CD4-positive, alpha-beta T cell treated with Interleukin-6 for 4 hours (primary cell): ENCODE data around the gene GXYLT2.

ENCODE experiments used
- DNase-seq: peaks from one replicate; pipeline ENCODE4 v3.0.0-alpha.2; 2020; ENCODE audit warnings: mixed read lengths

GXYLT2 gene, protein sequence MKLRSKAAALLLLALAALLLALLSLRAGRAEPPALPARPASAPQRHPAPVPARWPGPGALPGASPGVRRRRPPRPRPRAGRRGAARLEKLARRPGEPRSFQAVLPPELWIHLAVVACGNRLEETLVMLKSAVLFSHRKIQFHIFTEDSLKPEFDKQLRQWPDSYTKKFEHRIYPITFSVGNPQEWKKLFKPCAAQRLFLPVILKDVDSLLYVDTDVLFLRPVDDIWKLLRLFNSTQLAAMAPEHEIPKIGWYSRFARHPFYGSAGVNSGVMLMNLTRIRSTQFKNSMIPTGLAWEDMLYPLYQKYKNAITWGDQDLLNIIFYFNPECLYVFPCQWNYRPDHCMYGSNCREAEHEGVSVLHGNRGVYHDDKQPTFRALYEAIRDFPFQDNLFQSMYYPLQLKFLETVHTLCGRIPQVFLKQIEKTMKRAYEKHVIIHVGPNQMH

DNA sequence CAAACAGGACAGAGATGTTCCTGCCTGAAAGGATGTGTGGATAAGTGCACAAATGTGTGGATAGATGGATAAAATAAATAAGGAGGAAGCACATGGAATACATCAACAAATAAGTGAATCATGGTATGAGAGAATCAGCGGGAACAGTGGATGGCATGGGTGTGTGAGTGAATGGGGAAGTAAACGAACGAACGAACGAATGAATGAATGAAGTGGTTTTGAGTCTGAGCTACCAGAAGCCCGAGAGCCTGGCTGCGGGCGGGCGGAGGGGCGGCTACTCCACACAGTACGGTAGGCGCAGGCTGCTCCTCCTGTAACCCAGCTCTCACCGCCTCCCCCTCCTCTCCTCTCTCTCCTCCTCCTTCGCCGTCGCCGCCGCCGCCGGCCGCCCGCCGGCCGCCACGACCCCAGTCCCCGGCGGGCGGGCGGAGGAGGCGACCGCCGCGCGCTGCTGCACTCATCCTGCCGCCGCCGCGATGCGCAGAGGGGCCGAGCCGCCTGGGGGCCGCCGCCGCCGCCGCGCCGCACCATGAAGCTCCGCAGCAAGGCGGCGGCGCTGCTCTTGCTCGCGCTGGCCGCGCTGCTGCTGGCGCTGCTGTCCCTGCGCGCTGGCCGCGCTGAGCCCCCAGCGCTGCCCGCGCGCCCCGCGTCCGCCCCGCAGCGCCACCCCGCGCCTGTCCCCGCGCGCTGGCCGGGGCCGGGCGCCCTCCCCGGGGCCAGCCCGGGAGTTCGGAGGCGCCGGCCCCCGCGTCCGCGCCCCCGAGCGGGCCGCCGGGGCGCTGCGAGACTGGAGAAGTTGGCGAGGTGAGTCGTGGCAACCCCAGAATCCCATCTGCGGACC lies at the start of gene GXYLT2:
TSS of gene GXYLT2 (plus strand) at position 342 of the 841 bp plus-strand sequence. CDS start at position 530, 188 bp downstream.
- DNase-seq, result peak; percentile 18

DNA sequence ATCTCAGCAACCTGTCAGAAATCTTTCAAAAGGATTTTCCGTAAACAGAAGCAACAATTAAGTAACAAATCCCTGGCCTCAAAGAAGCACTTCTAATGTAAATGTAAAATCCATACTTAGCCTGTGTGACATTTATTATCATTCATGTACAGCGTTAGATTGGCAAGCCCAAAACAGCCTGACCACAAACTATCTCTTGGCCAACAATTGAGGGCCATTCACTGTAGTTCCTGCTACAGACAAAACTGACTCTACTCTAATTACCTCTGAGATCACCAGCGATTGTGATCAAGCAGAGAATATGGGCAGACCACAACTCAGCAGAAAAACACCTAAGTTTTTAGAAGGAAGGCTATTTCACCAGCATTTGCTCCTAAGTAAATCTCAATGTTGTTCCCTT lies 48.8 kb upstream of the GXYLT2 start:
- no peak for DNase-seq

DNA sequence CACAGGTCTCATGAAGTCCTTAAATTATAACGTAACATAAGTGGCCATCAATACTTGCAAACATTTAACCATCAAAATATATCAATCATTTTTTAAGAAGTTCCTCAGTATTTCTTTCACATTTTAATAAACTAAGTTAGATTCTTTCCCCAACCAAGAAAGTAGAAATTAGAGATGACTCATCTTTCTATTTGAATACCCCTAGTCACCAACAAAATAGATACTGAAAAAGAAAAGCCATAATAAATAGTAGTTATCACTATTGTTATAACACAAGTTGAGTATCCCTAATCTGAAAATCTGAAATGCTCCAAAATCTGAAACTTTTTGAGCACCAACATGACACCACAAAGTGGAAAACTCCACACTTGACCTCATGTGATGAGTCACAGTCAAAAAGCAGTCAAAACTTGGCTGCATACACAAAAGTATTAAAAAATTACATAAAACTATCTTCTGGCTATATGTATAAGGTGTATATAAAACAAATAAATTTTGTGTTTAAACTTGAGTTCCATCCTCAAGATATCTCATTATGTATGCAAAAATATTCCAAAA lies 43.3 kb upstream of the GXYLT2 start:
- no peak for DNase-seq

DNA sequence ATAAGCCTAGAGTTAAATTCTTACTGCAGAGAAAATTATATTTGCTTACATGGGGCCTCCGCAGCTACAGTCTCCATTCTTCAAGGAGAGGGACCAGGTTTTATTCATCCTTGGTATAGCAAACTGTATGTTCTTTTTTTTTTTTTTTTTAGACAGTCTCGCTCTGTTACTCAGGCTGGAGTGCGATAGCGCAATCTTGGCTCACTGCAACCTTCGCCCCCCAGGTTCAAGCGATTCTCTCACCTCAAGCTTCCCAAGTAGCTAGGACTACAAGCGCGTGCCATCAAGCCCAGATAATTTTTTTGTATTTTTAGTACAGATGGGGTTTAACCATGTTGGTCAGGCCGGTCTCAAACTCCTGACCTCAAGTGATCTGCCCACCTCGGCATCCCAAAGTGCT lies 41.7 kb upstream of the GXYLT2 start:
- DNase-seq, result no peak

DNA sequence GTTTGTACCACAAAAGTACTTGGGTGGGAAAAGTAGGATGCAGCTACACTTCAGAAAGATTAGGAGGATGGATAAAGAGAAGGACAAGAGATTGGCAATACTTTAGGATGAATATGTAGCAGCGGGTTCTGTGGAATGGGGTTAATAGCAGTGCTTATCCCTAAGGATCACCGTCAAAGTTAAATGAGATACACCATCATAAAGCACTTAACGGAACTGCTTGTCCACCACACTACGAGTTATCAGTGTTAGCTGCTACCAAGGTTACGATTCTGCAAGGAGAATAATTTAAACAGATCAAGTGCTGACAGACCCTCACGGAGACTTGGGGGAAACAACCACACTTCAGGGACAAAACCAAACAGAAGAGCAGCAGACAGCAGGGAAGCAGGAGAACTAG lies 40.6 kb upstream of the GXYLT2 start:
- DNase-seq, result no peak

DNA sequence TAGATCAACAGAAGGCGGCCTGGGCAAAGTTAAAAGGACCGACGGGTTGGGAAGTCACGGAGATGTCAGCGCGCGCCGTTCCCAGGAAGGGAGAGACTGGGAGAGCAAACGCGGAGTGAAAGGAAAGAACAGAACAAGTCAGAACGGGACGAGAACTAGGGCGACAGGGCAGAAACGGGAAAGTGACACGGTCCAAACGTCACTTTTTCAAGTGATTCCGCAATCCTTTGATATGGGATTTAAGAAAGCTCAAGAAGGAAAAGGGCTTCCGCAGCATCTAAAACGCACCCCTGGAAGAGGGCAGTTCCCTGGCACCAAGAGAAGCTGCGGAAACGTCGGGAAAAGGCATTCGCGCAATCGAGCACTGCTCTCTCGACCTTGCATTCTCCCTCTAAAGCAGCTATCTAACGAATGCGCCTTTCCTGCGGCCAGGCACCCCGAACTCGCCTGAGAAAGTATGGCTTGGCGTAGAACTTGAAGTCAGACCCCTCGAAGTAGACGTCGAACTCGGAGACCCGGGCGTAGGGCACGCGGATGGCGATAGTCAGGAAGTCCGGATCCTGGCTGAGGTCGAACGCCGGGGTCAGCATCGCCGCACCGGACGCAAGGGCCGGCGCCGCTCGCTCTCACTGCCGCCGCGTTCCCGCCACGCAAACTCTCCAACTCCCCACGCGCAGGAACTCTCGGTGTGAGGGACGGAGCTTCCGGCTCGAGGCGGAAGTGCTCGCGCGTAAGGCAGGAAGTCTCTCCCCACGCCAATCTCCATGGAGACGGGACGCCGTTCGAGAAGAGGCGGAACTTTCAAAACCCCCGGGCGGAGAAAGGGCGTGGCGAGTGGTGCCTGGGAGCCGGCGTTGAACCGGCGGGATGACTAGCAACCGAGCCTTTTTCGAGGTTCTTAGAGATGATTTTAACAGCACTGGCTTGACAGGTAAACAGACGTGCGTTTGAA lies 39.8 kb upstream of the GXYLT2 start, which contains the start of gene SHQ1:
TSS of gene SHQ1 (minus strand) at position 695 of the 952 bp plus-strand sequence. CDS start at position 590, 105 bp downstream.
- DNase-seq, result peak; percentile 97

DNA sequence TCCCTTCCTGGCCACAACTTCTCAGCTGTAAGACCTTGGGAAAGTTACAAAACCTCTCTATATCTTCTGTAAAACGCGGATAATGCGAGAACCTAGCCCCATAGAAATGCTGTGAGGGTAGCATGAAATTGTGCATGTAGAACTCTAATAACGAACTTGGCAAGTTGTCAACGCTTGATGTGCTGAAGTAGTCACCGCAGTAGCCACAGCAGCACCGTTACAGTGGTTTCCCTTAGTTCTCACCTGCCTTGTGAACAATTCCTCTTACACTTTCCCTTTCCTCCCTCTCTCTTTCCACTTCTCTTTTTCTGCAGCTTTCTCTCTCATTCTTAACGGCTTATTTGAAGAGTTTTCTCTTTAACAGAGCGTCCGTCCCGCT lies 39.2 kb upstream of the GXYLT2 start:
- DNase-seq, result peak; percentile 47

DNA sequence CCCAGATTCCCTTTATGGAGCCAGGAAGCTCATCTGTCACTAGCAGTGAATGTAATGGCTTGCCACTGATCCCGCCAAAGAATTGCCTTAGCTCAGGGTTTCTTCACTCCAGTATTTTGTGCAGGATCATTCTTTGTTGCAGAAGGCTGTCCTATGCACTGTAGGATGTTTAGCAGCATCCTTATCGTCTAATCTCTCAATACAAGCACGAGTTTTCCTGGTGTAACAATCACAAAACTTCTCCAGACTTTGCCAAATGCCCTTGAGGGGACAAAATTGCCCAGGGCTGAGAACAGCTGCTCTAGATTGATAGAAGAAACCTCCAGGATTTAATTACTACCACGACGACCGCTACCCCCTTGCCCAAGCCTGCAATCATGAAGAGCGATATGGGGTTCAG lies 32.8 kb upstream of the GXYLT2 start:
- no peak for DNase-seq

DNA sequence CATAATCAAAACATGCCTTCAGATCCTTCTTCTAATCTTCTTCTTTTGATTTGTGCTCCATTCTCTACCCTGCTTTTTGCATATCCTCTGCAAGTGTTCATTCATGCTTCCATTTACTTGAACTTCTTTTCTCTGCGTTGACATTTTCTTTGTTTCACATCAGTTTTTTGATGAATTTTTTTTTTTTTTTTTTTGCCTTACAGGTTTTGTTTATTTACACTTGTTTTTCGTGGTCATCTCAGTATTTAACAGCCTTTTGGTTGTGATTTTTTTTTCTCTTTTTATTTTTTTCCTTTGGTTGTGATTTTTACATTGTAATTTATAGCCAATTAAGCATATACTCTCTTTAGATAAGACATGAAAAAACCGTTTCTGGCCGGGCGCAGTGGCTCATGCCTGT lies 27.8 kb upstream of the GXYLT2 start:
- DNase-seq, result no peak

DNA sequence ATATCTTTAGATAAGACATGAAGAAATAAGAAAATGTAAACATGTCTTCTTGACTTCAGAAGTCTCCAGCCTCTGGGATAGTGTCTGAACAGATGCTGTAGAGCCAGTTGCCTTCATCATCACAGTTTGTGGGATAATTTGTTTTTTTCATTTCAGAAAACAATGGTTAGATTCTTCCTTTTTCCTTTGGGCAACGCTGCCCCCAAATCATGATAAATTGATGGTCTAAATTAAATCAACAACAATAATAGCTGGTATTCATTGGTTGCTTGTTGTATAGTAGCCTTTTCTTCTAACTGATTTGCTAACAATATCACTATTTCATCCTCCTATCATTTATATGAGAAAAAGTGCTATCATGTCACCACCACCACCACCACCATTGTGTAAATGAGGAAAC lies 27.0 kb upstream of the GXYLT2 start:
- no peak for DNase-seq

DNA sequence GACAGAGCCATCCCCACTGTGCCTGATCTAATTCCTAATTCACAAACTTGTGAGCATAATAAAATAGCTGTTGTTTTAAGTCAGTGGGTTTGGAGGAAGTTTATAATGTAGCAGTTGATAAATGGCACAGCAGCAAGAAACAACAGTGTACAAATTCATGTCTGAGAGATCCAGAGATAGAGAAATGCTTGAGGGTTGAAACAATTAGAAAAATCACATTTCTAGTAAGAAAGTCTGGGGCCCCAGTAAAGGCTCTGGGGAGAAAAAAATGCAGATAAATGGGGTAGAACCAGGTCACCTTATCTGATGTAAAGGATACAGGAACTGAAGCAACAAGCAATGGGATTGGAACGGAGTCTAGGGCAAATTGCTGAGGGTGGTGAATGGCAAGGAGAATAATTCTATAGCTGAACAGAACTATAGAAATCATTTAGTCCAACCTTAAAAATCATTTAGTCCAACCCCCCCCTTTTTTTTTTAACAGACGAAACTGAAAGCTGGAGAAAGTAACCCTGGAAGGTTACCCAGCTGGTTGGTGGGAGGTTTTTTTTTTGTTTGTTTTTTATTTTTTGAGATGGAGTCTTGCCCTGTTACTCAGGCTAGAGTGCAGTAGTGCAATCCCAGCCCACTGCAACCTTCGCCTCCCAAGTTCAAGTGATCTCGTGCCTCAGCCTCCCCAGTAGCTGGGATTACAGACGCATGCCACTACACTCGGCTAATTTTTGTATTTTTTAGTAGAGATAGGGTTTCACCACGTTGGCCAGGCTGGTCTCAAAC lies 25.3 kb upstream of the GXYLT2 start:
- DNase-seq, result no peak

DNA sequence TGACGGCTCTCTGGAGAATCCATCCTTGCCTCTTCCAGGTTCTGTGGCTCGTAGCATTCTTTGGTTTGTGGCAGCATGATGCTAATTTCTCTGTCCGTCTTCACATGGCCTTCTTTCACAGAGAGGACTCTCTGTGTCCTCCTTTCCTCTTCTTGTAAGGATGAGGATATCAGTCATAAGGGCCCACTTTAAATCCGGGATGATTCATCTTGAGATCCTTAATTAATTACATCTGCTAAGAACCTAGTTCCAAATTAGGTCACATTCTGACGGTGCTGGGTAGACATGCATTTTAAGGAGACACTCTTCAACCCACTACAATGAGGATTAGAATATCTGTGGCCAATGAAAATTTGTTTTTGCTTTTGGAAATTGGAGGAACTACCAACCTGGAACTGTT lies 15.7 kb upstream of the GXYLT2 start:
- DNase-seq, result no peak

DNA sequence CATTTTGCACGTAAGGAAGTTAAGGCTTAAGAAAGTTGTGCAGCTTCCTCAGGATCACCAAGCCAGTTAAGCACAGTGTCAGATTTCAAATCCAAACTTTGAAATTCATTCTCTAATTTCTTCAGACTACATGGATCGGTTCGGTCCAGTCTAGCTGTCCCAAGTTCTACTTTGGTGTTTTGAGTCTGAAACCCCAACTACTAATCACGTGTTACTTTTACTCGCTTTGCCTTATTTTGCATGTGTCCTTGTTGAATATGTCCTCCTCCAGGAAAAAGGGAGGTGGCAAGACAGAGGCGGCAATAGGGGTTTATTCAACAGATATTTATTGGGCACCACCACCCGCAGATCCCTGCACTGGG lies 522 bp upstream of the GXYLT2 start:
- no peak for DNase-seq

DNA sequence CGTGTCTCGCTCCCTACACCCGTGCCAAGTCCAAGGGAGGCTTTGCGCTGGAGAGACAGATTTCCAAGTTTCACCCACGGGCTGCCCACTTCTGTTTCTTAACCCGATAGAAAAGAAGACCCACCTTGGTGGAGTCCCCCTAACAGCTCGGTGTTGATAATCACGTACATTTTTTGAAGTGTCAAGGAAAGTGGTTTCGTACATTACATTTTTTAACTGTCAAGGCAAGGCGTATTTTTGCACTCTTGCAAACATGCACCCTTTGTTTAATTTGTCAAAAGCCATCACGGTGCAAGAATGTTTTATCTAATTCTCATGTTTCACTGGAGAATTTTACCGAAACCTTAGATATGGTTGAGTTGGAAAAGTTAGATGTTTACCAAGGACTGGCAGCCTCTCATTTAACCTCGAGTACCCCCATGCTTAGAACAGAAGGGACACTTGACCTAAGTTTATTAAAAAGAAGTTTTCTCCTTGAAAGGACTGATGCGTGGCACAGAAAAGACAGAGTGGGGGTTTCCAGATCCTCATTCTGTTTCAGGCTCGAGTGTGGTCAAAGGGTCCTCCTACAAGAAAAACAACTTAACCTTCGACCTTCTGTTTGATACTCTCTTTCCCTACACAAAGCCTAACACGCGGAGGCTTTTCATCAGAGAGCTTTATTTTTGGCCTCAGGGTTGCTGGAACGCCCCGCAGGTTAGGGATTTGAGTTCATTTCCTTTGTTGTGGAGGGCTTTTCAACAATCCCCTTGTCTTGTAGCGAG lies 882 bp downstream of the GXYLT2 start:
- no peak for DNase-seq

DNA sequence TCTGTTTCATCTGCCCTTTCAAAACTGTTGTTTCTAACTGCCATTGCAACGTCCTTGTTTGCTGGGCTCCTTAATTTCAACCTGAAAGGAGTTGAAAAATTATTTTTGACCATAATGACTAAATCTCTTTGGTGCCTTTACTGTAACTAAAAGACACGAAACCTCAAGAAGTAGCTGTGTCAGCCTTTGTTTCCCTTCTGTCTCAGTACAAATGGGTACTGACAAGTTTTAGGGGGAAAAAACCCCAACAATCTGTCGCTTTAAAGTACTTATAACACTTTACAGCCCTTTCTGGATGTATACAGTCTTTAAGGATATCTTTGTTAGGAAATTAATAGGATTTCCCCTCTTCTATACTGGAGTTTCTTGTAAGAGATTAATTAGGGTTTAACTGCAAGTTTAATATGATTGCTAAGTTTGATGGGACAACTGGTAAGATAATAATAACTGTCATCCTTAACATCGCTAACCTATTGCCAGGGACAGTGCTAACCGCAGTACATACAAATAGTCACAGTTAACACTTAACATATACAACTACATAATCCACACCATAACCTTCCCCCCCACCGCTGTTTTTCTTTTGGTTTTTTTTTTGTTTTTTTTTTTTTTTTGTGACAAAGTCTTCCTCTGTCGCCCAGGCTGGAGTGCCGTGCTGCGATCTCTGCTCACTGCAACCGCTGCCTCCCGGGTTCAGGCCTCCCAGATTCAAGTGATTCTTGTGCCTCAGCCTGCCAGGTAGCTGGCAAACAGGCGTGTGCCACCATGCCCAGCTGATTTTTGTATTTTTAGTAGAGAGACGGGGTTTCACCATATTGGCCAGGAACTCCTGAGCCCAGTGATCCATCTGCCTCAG lies 1.7 kb downstream of the GXYLT2 start:
- no peak for DNase-seq

DNA sequence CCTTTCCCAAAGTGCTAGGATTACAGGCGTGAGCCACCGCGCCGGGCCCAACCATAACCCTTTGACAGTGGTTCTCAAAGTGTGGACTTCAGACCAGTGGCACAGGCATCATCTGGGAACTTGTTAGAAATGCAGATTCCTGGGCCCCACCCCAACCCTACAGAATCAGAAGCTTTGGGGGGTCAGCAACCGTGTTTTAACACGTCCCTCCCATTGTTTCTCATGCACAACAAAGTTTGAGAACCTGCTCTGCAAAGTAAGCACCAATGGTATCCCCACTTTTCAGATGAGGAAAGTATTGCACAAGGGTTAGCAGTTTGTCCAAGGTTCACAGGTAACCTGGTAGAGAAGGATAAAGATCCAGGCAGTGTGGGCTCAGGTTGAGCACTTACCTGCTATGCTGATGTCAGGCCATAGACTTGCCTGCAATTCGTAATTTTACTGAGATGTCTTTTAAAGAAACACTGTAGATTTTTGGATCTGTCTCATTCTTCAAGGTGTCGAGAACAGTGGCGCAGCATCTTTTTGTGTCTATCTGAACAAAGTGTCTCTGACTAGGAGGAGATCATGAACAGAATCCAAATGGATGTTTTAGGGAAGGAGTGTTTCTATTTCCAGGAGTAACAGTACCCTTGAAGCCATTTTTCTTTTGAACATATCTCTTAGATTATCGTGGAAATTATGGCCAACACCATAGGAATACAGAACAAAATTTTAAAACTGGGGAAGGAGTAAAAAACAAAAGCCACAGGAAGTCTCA lies 2.5 kb downstream of the GXYLT2 start:
- DNase-seq, result no peak

DNA sequence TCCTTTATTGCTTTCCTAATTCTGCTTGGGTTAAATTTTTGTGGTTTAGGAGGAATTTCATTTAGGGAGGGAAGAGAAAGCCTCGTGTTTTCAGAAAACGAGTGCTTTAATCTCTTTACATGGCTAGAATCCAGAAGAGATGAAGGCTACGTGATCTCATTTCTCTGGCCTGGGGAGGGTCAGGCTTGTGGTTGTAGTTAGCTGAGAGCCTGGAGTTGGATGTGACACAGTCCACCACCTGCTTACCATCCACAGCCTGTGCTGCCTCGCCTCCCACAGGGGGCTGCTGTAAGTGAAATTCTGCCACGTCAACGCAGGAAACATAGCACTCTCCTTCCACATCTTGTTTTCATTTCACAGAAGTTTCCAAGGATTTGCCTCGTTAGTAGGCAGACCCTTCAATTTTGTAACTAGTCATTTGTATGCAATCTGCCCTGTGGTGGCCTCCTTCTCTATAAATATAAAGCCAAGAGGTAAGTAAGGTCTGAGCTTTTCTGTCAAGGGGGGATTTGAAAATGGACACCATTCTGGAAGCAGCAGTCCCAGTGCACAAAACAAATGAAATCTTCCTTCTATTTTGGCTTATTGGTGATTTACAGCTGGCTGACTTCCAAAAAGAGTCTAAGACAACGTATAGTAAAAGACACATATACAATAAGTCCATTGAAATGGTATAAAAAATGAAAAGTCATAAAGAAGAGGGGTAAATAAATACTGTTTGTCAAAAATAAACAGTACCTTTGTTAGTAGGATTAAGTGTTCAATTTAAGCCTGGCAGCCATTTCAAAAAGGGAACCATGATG lies 3.4 kb downstream of the GXYLT2 start:
- no peak for DNase-seq

DNA sequence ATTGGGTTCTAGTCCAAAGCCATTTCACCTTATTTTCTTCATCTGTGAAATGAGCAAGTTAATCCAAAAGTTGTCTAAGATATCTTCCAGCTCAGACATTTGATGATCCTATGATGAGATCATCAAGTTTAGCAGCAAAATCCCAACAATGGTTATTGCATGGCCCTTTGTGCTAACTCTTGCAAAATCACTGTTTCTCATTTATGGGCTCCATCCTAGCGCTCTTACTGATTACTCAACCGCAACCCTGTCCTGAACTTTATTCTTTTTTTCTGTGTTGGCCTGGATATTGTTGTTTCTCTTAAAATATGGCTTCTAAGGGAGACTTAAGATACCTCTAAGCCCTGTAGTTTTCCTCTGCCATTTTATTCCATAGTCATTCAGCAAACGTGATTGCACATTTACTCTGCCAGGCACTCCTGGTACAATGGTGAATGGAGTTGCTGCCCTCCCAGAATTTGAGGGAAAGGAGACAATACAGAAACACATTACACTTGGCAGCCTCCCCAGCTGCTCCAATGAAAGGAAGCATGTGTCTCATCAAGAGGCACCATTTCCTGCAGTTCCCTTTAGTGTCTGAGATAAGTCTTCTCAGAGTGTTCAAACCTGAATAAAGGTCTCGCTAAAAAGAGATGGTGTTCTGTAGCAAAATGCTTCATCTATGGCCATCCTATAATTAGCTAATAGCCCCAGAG lies 4.4 kb downstream of the GXYLT2 start:
- no peak for DNase-seq
